Ishikawa (cell line): ENCODE data around the gene KDM5B.
A peak's percentile ranks its signal among the peaks of the same experiment; 100 is the strongest.

ENCODE experiments used
- EP300 ChIP-seq: IDR thresholded peaks from 2 replicates; pipeline ENCODE4 v1.6.1; 2012; ENCODE audit warnings: borderline replicate concordance
- RAD21 ChIP-seq: IDR thresholded peaks from 2 replicates; pipeline ENCODE4 v1.6.1; 2012; ENCODE audit warnings: low read depth
- ZBTB7A ChIP-seq: IDR thresholded peaks from 2 replicates; pipeline ENCODE4 v1.6.1; 2012; ENCODE audit warnings: low read depth
- TF ChIP-seq, protein P1 (sequence below): IDR thresholded peaks from 2 replicates; pipeline ENCODE4 v1.6.1; 2012

DNA sequence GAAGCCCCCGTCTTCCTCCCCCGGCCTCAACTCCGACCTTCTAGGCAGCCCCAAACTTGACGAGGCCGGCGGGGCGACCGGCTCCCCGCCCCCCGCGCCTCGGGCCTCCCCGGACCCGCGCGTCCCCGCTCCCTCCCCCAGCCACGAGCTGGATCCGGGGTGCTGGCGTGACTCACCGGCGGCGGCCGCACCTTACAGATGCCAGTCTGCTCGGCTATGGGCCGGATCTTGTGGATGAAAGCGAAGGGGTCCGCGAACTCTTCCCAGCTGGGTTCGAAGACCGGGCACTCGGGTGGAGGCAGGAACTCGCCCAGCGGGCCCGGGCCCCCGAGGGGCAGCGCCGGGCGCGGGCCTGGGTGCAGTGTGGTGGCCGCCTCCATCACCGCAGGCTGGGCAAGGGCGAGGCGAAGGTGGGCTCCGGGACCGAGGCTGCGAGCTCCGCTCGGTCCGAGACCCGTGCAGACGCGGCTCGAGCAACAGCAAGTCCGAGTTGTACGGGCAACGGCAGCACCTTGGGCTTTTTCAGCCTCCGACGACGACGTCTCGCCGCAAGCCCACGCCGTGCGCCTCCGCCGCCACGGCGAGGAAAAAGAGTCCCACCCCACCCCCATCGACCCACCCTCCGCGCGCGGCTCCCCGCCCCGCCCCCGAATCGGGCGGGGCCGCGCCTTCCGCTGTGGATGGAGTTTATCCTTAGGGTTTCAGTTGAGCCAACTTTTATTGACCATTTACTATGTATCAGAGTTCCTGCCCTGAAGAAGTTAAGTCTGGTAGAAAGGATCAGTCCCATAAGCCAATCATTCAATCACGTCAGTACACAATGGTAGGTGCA, at the start of gene KDM5B:
- TF ChIP-seq, protein P1, sequence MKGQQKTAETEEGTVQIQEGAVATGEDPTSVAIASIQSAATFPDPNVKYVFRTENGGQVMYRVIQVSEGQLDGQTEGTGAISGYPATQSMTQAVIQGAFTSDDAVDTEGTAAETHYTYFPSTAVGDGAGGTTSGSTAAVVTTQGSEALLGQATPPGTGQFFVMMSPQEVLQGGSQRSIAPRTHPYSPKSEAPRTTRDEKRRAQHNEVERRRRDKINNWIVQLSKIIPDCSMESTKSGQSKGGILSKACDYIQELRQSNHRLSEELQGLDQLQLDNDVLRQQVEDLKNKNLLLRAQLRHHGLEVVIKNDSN, result peak; percentile 40; the same call in 1 of the 2 replicates
- TF ChIP-seq RAD21 (no peak), ZBTB7A (peak; percentile 36; the same call in 1 of the 2 replicates), EP300 (no peak)
